Endothelial cell of umbilical vein (primary cell): ENCODE measurements around the gene NALCN.

ENCODE experiments used
- CTCF ChIP-seq, 2 donors: IDR thresholded peaks; 1 replicate in 1 of 2; 2 replicates in 1 of 2; pipeline ENCODE4 v1.5.1; 2011; ENCODE audit warnings: low read length in 2 of 2, mild to moderate bottlenecking in 2 of 2, moderate library complexity in 2 of 2, control low read depth in 1 of 2, inconsistent platforms in 1 of 2, low read depth in 1 of 2; ENCODE audit not compliant: insufficient read depth in 1 of 2; ENCODE audit errors: extremely low read depth in 1 of 2
- GATA2 ChIP-seq: IDR thresholded peaks from 2 replicates; pipeline ENCODE4 v1.7.0; 2011; ENCODE audit warnings: low read depth, mild to moderate bottlenecking, moderate library complexity, mixed read lengths, low read length; ENCODE audit not compliant: insufficient read length, insufficient read depth
- POLR2A ChIP-seq: IDR thresholded peaks from 2 replicates; pipeline ENCODE4 v1.6.1; 2012; ENCODE audit warnings: low read depth, mild to moderate bottlenecking, control low read depth, low read length
- POLR2AphosphoS5 ChIP-seq: IDR thresholded peaks from 2 replicates; pipeline ENCODE4 v1.6.1; 2012; ENCODE audit warnings: low read depth, mild to moderate bottlenecking, control low read depth, low read length, moderate library complexity; ENCODE audit not compliant: insufficient read depth

DNA sequence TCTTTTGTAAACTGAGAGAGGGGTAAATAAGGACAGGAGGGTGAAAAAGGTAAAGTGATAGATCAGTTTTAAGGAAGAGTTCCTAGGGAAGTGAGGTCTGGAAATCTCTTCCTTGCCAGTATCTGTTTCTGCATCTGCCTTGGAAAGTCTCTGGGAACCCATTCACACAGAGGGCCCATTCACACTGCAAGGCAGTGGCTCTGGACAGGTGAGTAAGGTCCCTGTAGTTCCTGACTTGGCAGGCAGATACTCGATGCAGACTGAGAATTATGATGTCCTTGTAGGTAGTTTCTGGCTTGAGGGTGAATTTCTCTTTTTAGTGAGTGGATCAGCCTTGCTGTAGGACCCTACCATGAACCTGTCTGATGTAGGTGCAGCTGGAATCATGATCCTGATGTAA, 293.3 kb downstream of the NALCN start:
- no peak for TF ChIP-seq CTCF (IDR thresholded peaks at IDR 0.05; ENCODE audit: extremely low read depth in 1 of 2, insufficient read depth in 1 of 2, low read depth in 1 of 2, low read length in 2 of 2)
- TF ChIP-seq POLR2A: no peak
- TF ChIP-seq POLR2AphosphoS5: no peak
- TF ChIP-seq GATA2: no peak
